DMS153 treated with DMSO at 0.1 percent for 48 hours (cell line): Measurements from ENCODE around the gene FANCM.

Experiments
- DNase-seq: peaks from one replicate; lab custom pipeline; 2025; ENCODE audit not compliant: unreplicated experiment; lab: John Stamatoyannopoulos, UW

Gene FANCM

GRCh38 chr14:45135659-45136395 lies at the start of gene FANCM:
Gene FANCM, plus strand, starts transcription at chr14:45135930. Its CDS starts 102 bp downstream, at chr14:45136032.
- peak; percentile 87 for DNase-seq

DNA sequence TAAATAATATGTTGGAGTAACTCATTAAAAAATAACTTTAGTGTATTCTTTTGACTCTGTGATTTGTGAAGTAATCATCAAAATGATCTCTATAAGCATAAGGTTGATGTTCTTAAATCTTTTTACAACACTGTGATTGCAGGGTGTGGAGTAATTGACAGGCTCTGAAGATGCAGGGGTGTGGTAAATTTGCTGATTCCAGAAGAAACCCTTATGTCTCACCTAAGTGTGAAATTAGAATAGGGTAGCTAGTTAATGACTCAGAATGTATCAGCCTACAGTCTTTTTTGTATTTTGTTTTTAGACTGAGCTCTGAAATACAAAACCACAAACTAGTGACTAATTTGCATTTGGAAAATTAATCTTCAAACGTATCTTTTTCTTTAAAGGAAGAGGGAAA lies 45.9 kb upstream of the FANCM start:
- no peak for DNase-seq

DNA sequence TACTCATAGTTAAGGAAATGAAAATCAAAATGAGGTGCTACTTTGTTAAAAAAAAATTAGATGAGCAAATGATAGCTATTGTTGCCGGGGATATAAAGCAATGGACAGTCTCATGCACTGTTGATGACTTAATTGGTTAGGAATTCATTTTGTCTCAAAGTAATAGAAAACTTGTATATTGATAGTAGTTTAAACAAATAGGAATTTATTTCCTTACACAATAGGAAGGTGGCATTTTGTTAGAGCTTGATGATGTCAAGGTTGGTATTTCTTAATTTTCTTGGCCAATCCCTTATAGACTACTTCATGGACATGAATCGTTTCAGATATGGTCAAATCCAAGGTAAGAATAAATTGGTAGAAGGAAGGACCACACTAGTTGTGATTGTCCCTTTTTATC lies 44.0 kb upstream of the FANCM start:
- DNase-seq = no peak

- no peak for DNase-seq
Measured at GRCh38 chr14:45094275-45094674, 41.5 kb upstream of the FANCM start.

DNA sequence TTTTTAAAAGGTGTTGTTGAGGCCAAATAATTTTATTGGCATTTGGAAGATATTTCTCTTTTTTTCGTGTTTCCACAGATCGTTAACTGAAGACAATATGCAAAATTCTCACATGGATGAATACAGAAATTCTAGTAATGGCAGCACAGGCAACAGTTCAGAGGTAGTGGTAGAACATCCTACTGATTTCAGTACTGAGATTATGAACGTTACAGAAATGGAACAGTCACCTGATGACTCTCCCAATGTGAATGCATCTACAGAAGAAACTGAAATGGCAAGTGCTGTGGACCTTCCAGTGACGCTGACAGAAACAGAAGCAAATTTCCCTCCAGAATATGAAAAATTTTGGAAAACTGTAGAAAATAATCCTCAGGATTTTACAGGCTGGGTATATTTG lies 40.6 kb upstream of the FANCM start:
- no peak for DNase-seq

DNA sequence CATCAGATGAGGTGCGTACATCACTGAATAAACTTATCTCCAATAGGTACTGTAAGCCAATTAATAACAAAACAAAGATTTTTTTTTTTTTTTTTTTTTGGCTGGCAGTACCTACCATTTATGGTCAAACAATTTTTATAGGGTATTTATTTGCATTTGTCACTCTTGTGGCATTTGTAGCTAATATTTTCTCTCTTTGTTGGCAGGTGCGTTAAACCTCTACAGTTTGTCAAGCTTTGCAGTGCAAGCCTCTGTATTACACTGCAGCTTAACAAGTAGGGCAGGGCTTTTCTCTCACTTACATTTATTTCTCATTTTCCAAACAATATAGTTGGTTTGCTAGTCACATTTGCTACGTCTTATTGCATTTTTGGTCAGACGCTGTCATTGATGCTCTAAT lies 39.5 kb upstream of the FANCM start:
- DNase-seq = no peak

DNA sequence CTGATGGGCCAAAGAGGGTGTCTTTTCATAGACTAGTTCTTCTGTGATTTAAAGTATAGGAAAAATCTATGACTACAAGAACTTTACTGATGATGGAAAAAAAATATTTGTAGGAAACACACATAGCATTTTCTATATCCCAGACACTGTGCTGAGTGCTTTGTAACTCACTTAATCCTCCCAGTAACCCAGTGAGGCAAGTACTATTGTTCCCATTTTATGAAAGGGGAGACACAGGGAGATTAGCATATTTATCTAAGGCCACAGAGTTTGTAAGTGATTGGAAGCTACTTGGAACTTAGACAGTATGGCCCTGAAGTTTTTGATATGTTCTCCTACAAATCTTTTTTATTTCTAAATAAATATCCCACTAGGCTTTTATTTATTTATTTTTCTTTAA lies 31.9 kb upstream of the FANCM start:
- no peak for DNase-seq

GRCh38 chr14:45104561-45104960 lies 31.2 kb upstream of the FANCM start:
- no peak for DNase-seq

DNA sequence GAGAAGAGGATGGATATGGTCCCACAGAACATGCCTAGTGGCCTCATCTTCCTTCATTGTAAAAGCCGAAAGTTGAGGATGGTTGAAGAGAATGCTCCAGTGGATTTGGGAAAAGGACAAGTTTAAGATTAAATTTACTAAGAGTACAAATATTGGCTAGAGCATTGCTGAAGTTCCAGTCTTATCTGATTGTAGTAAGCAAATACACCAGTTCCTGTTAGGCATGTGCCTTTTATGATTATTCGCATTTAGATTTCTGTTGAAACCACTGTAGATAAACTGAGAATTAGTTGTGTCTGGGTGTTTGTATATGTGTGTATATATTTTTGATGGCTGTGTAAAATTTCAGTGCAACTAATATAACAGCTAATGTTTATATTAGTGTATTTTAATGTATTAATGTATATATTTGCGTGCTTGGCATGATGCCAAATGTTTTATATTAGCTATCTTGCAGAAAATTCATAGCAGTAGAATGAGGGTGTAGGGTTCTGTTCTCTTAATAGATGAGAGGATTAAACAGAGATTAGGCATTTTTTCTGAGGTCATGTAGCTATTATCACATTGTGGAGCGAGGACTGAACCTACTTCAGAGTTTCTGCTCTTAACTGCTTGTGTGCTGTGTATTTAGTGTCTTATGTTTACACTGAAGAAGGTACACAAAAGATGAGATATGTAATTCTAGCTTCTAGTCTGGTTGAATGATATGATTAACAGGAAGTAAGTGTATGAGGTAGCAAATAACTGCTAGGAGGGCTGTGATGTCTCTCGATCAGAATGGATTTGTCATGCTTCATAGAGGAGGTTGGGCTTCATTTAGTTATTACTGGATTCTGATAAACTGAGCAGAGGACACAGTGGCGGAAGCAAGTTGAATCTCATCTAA lies 22.6 kb upstream of the FANCM start:
- peak; percentile 72 for DNase-seq

DNA sequence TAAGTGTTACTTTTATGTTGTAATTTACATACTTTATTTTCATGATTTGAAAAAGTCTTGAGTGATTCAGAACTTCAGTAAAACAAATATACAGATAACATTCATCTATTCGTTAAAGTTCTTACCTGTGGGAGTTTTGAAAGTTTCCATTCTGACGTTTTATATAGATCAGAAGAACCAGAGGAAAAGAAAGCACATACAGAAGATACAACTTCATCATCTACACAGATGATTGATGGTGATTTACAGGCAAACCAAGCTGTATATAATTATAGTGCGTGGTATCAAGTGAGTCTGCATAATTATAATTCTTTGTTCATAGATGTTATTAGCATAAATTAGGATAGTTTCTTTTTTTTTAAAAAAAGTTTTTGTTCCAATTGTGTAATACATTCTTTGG lies 21.4 kb upstream of the FANCM start:
- DNase-seq = no peak

- no peak for DNase-seq
Measured at GRCh38 chr14:45118594-45118993, 17.1 kb upstream of the FANCM start.

- no peak for DNase-seq
Measured at GRCh38 chr14:45120096-45120495, 15.6 kb upstream of the FANCM start.

- DNase-seq = no peak
Measured at GRCh38 chr14:45123271-45123670, 12.5 kb upstream of the FANCM start.

DNA sequence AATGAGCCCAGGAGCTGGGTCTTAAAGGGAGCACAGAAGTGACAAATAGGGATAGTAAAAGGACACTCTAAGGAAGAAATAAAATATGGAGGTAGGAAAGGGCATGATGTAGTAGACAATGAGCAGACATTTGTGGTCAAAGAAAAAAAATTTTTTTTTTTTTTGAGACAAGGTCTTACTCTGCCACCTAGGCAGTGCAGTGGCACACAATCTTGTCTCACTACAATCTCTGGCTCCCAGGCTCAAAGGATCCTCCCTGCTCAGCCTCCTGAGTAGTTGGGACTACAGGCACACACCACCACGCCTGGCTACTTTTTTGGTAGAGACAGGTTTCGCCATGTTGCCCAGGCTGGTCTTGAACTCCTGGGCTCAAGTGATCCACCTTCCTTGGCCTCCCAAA lies 10.0 kb upstream of the FANCM start:
- DNase-seq = no peak

DNA sequence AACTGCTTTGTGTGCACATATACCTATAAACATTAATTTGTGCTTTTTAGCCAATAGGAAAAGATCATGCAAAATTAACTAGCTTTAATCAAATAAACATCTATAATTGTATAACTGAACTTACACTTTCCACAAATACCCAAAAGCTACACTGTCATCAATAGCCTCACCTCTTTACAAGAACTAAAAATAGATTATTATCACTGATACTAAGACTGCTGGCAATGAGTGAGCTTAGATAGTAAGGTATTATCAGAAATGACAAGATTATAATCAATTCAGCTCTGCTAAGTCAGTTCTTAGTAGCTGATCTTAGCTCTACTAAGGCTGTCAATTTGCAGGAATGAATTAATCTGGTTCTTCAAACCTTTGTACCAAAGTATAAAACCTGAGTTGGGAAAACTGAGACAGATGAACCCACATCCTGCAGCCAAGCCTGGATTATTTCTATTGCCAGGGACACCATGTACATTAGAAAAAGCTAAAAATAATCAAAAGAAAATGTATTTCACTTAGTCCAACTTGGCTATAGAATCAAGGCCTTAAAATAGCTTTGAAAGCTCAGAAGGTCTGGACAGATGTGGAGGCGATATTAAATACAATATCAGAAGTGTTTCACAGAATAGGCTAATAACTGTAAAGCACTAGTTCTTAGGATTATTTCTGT lies 6.6 kb upstream of the FANCM start:
- DNase-seq = no peak

DNA sequence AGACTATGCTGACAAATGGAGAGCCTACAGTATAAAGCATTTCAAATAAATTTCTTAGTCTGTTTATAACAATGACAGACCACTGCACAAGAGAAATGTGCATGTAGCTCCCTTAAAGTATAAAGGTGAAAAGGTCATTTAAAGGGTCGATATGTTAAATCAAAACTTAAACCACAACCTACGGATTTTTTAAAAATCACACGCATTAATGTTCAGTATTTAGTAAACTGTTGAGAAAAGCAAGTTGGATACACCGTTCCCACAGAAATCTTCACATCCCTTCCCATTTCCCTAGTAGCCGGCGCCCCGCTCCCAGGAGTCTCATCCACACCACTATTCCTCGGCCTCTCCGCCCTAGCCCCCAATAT lies 2.1 kb upstream of the FANCM start:
- DNase-seq = no peak

GRCh38 chr14:45134051-45134958 lies 1.4 kb upstream of the FANCM start, which contains the start of gene FKBP3:
Gene FKBP3, minus strand, starts transcription at chr14:45134481. Its CDS starts 25 bp downstream, at chr14:45134456.
- DNase-seq = peak; percentile 91

- no peak for DNase-seq
Measured at GRCh38 chr14:45135156-45135555, 574 bp upstream of the FANCM start.

- no peak for DNase-seq
Measured at GRCh38 chr14:45136399-45136798, 669 bp downstream of the FANCM start.

DNA sequence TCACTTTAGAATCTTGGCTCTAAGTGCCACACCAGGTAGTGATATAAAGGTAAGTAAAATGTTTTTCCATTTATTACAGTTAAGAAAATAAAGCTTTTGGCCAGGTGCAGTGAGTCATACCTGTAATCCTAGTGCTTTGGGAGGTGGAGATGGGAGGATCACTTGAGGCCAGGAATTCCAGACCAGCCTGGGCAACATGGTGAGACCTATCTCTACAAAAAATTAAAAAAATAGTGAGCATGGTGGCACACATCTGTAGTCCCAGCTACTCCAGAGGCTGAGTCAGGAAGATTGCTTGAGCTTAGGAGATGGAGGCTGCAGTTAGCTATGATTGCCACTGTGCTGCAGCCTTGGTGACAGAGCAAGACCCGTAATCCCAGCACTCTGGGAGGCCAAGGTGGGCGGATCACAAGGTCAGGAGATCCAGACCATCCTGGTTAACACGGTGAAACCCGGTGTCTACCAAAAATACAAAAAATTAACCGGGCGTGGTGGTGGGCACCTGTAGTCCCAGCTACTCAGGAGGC lies 5.0 kb downstream of the FANCM start:
- no peak for DNase-seq
